Stomach (tissue), 4 donors: ENCODE data around the gene FOXI1.

Experiments
- EP300 ChIP-seq: sonication (generic); formaldehyde crosslinking; IDR thresholded peaks from one replicate; pipeline ENCODE4 v1.6.1; 2017; ENCODE audit warnings: antibody characterized with exemption
- POLR2A ChIP-seq, 4 donors: fragments of 450-650 bp; IDR thresholded peaks; one replicate each; pipeline ENCODE4 v1.6.1; 2016; ENCODE audit warnings: antibody characterized with exemption in 4 of 4, control low read depth in 2 of 4, mild to moderate bottlenecking in 1 of 4, moderate library complexity in 1 of 4
- TF ChIP-seq, protein P1 (sequence below), 7 experiments: fragments of 450-650 bp in 4 of 7; fragments of 200-600 bp in 3 of 7; sonication (generic) in 3 of 7; IDR thresholded peaks; one replicate each; pipeline ENCODE4 v1.5.1; 2016 to 2019; ENCODE audit warnings: antibody characterized with exemption in 7 of 7, control low read depth in 2 of 7, mild to moderate bottlenecking in 1 of 7

- TF ChIP-seq, protein P1, sequence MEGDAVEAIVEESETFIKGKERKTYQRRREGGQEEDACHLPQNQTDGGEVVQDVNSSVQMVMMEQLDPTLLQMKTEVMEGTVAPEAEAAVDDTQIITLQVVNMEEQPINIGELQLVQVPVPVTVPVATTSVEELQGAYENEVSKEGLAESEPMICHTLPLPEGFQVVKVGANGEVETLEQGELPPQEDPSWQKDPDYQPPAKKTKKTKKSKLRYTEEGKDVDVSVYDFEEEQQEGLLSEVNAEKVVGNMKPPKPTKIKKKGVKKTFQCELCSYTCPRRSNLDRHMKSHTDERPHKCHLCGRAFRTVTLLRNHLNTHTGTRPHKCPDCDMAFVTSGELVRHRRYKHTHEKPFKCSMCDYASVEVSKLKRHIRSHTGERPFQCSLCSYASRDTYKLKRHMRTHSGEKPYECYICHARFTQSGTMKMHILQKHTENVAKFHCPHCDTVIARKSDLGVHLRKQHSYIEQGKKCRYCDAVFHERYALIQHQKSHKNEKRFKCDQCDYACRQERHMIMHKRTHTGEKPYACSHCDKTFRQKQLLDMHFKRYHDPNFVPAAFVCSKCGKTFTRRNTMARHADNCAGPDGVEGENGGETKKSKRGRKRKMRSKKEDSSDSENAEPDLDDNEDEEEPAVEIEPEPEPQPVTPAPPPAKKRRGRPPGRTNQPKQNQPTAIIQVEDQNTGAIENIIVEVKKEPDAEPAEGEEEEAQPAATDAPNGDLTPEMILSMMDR (IDR thresholded peaks at IDR 0.05): no peak
- TF ChIP-seq POLR2A (IDR thresholded peaks at IDR 0.05) (no peak), EP300 (no peak)
These were observed 37.4 kb downstream of the FOXI1 start for GRCh38 chr5:170143091-170143490.
